SW480 (cell line): Measurements from ENCODE around the gene EMP1.
"Not testable (repeated sequence)": the region's sequence is repeated elsewhere in the genome, so short reads cannot be mapped to it uniquely, and the experiment has no call there.

Experiments used
- DNase-seq: peaks from one replicate; pipeline ENCODE4 v3.0.0-alpha.2; 2016; ENCODE audit warnings: low spot score

Gene EMP1

DNA sequence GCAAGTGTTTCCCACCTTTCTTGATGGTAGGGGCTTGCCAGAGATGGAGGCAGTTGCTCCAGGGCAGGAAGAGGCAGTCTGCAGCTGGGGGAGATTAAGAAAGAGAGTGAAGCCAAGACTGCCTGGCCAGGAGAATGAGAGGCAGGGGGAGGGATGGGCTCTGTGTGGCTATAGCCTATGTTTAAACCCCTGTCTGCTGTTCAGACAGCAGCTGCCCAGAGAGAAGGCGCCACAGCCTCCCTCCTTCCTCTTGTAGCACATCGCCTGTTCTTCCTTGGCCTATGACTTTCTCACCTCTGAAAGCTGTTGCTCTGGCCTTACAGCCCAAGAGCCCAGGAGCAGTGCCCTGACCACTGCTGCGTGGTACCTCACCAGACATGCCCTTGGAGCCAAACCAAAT lies 61.7 kb downstream of the EMP1 start:
- DNase-seq, result no peak

DNA sequence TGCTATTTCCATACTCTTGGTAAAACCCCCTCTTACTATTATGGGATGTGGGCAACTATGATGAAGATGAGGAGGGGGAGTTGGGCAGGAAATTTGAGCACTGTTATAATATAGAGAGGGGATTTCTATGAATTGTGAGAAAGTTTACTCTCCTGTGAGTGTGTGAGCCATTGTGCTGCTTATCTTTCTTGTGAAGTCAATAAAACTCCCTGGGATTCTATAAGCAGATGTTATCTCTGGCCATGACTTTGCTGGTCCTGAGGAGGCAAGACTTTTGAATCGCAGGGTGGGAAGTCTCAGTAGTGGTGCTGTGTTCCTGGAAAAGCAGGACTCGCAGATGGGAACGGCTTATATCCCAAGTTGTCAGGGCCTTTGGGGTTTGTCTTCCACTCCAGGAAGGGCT lies 62.2 kb downstream of the EMP1 start:
- DNase-seq, result no peak

DNA sequence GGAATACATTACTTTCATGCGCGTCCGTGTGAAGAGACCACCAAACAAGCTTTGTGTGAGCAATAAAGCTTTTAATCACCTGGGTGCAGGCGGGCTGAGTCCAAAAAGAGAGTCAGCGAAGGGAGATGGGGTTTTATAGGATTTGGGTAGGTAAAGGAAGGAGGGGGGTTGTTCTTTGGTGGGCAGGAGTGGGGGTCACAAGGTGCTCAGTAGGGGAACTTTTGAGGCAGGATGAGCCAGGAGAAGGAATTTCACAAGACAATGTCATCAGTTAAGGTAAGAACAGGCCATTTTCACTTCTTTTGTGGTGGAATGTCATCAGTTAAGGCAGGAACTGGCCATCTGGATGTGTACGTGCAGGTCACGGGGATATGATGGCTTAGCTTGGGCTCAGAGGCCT lies 63.1 kb downstream of the EMP1 start:
- DNase-seq, result not testable (repeated sequence)

DNA sequence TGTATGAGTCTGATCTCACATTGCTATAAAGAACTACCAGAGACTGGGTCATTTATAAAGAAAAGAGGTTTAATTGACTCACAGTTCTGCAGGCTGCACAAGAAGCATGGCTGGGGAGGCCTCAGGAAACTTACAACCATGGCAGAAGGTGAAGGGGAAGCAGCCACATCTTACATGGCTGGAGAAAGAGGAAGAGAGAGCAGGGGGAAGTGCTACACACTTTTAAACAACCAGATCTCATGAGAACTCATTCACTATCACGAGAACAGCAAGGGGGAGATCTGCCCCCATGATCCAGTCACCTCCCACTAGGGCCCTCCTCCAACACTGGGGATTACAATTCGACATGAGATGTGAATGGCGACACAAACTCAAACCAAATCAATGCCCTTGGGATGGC lies 71.3 kb downstream of the EMP1 start:
- DNase-seq, result not testable (repeated sequence)

DNA sequence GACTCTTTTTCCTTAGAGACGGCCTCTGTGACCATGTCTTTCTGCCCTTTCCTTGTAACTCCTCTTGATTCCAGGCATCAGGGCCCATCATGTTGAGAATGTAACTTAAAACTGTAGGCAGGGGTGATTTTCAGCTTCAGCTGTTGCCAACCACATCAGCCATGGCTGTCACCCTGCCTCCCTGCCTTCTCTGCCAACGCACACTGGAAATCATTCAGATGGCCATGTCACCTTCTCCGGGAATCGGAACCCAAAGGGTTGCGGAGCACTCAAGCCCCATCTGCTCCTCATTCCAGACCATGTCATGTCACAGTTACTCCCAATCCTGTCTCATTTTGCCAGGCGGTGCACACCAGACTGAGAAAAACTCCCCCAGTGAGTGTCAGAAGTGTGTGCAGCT lies 72.1 kb downstream of the EMP1 start:
- DNase-seq, result no peak
